HepG2 (cell line): ENCODE data around the gene PAQR7. TPM values are rescaled to one million over a fixed set of nuclear protein-coding genes. Genes with fewer than 3 reads are reported as not detected.

Experiments used
- ATAC-seq: fragments of 200-7000 bp; cut with Tn5 transposase; 3 replicates; pipeline ENCODE4 v1.9.1; 2020; ENCODE audit warnings: mild to moderate bottlenecking, moderate library complexity
- BruUV-seq: library from RNA; stranded (reverse); fragments of 400-500 nt; replicated peaks from 2 replicates; lab custom pipeline; 2021; lab: Mats Ljungman, UMichigan
- CTCF ChIA-PET: fragments of 300-600 bp; formaldehyde crosslinking; extraction: SDS; loops from one replicate; lab custom pipeline; 2021; ENCODE audit warnings: low total read pairs, inconsistent platforms, low intra/inter-chr PET ratio; lab: Yijun Ruan, JAX
- POLR2A ChIA-PET: fragments of 350-600 bp; sonication (Branson Sonifier 250); formaldehyde crosslinking; loops from one replicate; lab custom pipeline; 2020; ENCODE audit warnings: antibody characterized with exemption, inconsistent platforms; lab: Yijun Ruan, JAX
- DNase-seq: peaks from one replicate; pipeline ENCODE4 v3.0.0-alpha.2; 2015; ENCODE audit warnings: low spot score
- FAIRE-seq: peaks from 3 replicates; lab custom pipeline; 2011; peaks lifted over from hg19 to GRCh38; lab: Jason Lieb, UNC
- H2AFZ ChIP-seq: one replicate; pipeline ENCODE4 v1.6.1; 2011; ENCODE audit warnings: low read length, inconsistent platforms
- H3K27ac ChIP-seq: fragments of 300-600 bp; 3 replicates; pipeline ENCODE4 v1.8.0; 2011; ENCODE audit warnings: mixed run types, mild to moderate bottlenecking, mixed read lengths, low read length, inconsistent platforms; ENCODE audit not compliant: insufficient read depth; ENCODE audit errors: extremely low read length
- H3K27me3 ChIP-seq, 2 experiments: fragments of 200-600 bp in 1 of 2; 2 replicates in 1 of 2; 3 replicates in 1 of 2; pipeline versions ENCODE4 v1.6.0 to v1.8.0; 2011; ENCODE audit warnings: low read length in 2 of 2, mild to moderate bottlenecking in 2 of 2, moderate library complexity in 2 of 2, inconsistent platforms in 1 of 2; ENCODE audit not compliant: insufficient read depth in 2 of 2, control insufficient read depth in 1 of 2
- H3K36me3 ChIP-seq, 2 experiments: fragments of 200-600 bp in 1 of 2; replicated peaks in 1 of 2; 2 replicates in 1 of 2; 3 replicates in 1 of 2; pipeline versions ENCODE4 v1.5.1 to v1.8.0; 2011; ENCODE audit warnings: low read length in 2 of 2, inconsistent platforms in 1 of 2; ENCODE audit not compliant: insufficient read depth in 2 of 2, control insufficient read depth in 1 of 2
- H3K4me1 ChIP-seq: 2 replicates; pipeline ENCODE4 v1.5.1; 2012; ENCODE audit warnings: low read length, inconsistent platforms; ENCODE audit not compliant: insufficient read depth
- H3K4me2 ChIP-seq: 2 replicates; pipeline ENCODE4 v1.6.0; 2011; ENCODE audit warnings: low read depth, low read length, inconsistent platforms
- H3K4me3 ChIP-seq, 3 experiments: fragments of 200-600 bp in 1 of 3; sonication (generic), shearing (Covaris generic) in 1 of 3; replicated peaks in 1 of 3; 2 replicates each; pipeline ENCODE4 v1.5.1; 2011 to 2016; ENCODE audit warnings: low read length in 3 of 3, inconsistent platforms in 2 of 3, low read depth in 2 of 3, mild to moderate bottlenecking in 2 of 3, control low read depth in 1 of 3, mixed read lengths in 1 of 3; ENCODE audit not compliant: insufficient read depth in 1 of 3
- H3K79me2 ChIP-seq: one replicate; pipeline ENCODE4 v1.6.1; 2011; ENCODE audit warnings: low read length, inconsistent platforms; ENCODE audit not compliant: insufficient read depth
- H3K9ac ChIP-seq: 2 replicates; pipeline ENCODE4 v1.6.0; 2011; ENCODE audit warnings: mild to moderate bottlenecking, low read depth, low read length, inconsistent platforms; ENCODE audit not compliant: insufficient read depth
- H3K9me3 ChIP-seq: 2 replicates; pipeline ENCODE4 v1.5.1; 2012; ENCODE audit warnings: mild to moderate bottlenecking, low read length
- H4K20me1 ChIP-seq: 2 replicates; pipeline ENCODE4 v1.6.0; 2011; ENCODE audit warnings: inconsistent platforms, mild to moderate bottlenecking, low read length, moderate library complexity; ENCODE audit not compliant: insufficient read depth
- BRD4 ChIP-seq: sonication (generic); formaldehyde crosslinking; IDR thresholded peaks from 2 replicates; pipeline ENCODE4 v1.4.0; 2020; ENCODE audit warnings: missing genetic modification reagents
- GATAD1 ChIP-seq: IDR thresholded peaks from 2 replicates; pipeline ENCODE4 v1.6.1; 2016; ENCODE audit warnings: missing genetic modification reagents, missing compliant biosample characterization
- GFI1 ChIP-seq: sonication (generic); formaldehyde crosslinking; IDR thresholded peaks from 2 replicates; pipeline ENCODE4 v1.5.0; 2020; ENCODE audit warnings: missing genetic modification reagents, mild to moderate bottlenecking, borderline replicate concordance
- NR1H2 ChIP-seq: sonication (generic); formaldehyde crosslinking; IDR thresholded peaks from 2 replicates; pipeline ENCODE4 v1.8.1; 2022; ENCODE audit warnings: low read depth, missing genetic modification reagents, borderline replicate concordance
- NR2F1 ChIP-seq, 2 experiments: fragments of 450-650 bp in 1 of 2; formaldehyde crosslinking in 1 of 2; IDR thresholded peaks; 2 replicates each; pipeline versions ENCODE4 v1.5.0 to v1.6.1; 2016 to 2020; ENCODE audit warnings: mild to moderate bottlenecking in 1 of 2, missing compliant biosample characterization in 1 of 2, missing genetic modification reagents in 1 of 2, moderate library complexity in 1 of 2
- REPIN1 ChIP-seq: sonication (generic); formaldehyde crosslinking; IDR thresholded peaks from 2 replicates; pipeline ENCODE4 v1.8.0; 2022; ENCODE audit warnings: missing genetic modification reagents, low read depth, mild to moderate bottlenecking, borderline replicate concordance
- SMAD3 ChIP-seq: sonication (generic); formaldehyde crosslinking; IDR thresholded peaks from 2 replicates; pipeline ENCODE4 v1.4.0; 2020; ENCODE audit warnings: missing genetic modification reagents
- SOX5 ChIP-seq: IDR thresholded peaks from 2 replicates; pipeline ENCODE4 v1.6.1; 2016; ENCODE audit warnings: borderline replicate concordance
- TEF ChIP-seq: sonication (generic); formaldehyde crosslinking; IDR thresholded peaks from 2 replicates; pipeline ENCODE4 v1.5.0; 2020; ENCODE audit warnings: missing genetic modification reagents
- WIZ ChIP-seq: sonication (generic); formaldehyde crosslinking; IDR thresholded peaks from 2 replicates; pipeline ENCODE4 v1.5.1; 2020; ENCODE audit warnings: mild to moderate bottlenecking, missing genetic modification reagents
- ZNF263 ChIP-seq: sonication (generic); formaldehyde crosslinking; IDR thresholded peaks from 2 replicates; pipeline ENCODE4 v1.4.0; 2020; ENCODE audit warnings: missing genetic modification reagents
- ZNF33A ChIP-seq: sonication (generic); formaldehyde crosslinking; IDR thresholded peaks from 2 replicates; pipeline ENCODE4 v1.5.1; 2020; ENCODE audit warnings: missing genetic modification reagents, mild to moderate bottlenecking, moderate library complexity, borderline replicate concordance
- ZNF496 ChIP-seq: sonication (generic); formaldehyde crosslinking; IDR thresholded peaks from 2 replicates; pipeline ENCODE4 v1.8.1; 2023; ENCODE audit warnings: mild to moderate bottlenecking, moderate library complexity, missing genetic modification reagents; ENCODE audit not compliant: insufficient replicate concordance
- ZUFSP ChIP-seq: sonication (generic); formaldehyde crosslinking; IDR thresholded peaks from 2 replicates; pipeline ENCODE4 v1.9.0; 2021; ENCODE audit warnings: missing genetic modification reagents, mild to moderate bottlenecking, borderline replicate concordance
- WGBS: methylation state at CpG from one replicate; pipeline ENCODE4 v1.1.6; 2017; ENCODE audit warnings: low lambda C conversion rate; 5-methylcytosine and 5-hydroxymethylcytosine counted together
- in situ Hi-C: cut with HindIII; loops from 2 replicates; pipeline ENCODE4 v1.10.0; 2017; ENCODE audit warnings: low pct_unique_long_range_greater_than_20kb; ENCODE audit not compliant: extremely low pct_ligation_motif_present
- intact Hi-C: fragments of 100-400 bp; cut with micrococcal nuclease; formaldehyde crosslinking; loops from one replicate; pipeline ENCODE4 v1.10.0; 2022; ENCODE audit not compliant: unreplicated experiment
- polyA plus RNA-seq, 8 experiments: library from polyadenylated mRNA; depleted of rRNA in 3 of 8; stranded (reverse) in 7 of 8; unstranded in 1 of 8; fragments of >200 nt; fragmentation: Illumina TruSeq in 4 of 8; extraction: Trizol in 4 of 8; gene quantifications; 2 replicates each; pipeline versions ENCODE4 v1.2.1 to v1.2.3, GENCODE V29; 2011 to 2016; ENCODE audit warnings: low read depth in 4 of 8, missing spikeins in 1 of 8, mixed read lengths in 1 of 8; ENCODE audit not compliant: insufficient read depth in 1 of 8
- total RNA-seq, 5 experiments: library from RNA; depleted of rRNA; stranded (reverse); fragments of >200 nt; fragmentation: Illumina TruSeq; extraction: Trizol; gene quantifications; 2 replicates each; pipeline ENCODE4 v1.2.3, GENCODE V29; 2016; ENCODE audit warnings: low read depth in 1 of 5

Gene PAQR7
- total and polyA plus RNA-seq, 2 of the 13 experiments (the other 11 are each of a cell fraction or from before 2014, with no cell fraction given) = 13.2 to 16.6 TPM

GRCh38 chr1:25814549-25815087 is 60.9 kb downstream of the PAQR7 start:
- Histone ChIP-seq H3K27me3 (no peaks in the 10 kb centered on the region; a peak in 1 of 5 replicates), H3K4me3 (no peak overlapping the region), H3K79me2 (peaks cover 2% of the 10 kb centered on the region), H3K4me2 (no peak overlapping the region), H2AFZ (no peak overlapping the region), H3K9ac (no peak overlapping the region), H3K36me3 (no peaks in the 10 kb centered on the region)
- POLR2A ChIA-PET = no interaction called here
- intact Hi-C loops = no loop called here
- no peak for DNase-seq
- 95% methylated on average over 7 of the region's 7 CpGs for WGBS
- no peak for FAIRE-seq
- no peak for TF ChIP-seq REPIN1 (CRISPR knock-in tag)
- TF ChIP-seq NR2F1 (CRISPR knock-in tag; IDR thresholded peaks at IDR 0.05) = no peak
- no peak for TF ChIP-seq ZNF263
- no peak for TF ChIP-seq SOX5 (CRISPR knock-in tag)
- no peak for TF ChIP-seq WIZ
- TF ChIP-seq GATAD1 (CRISPR knock-in tag) = no peak
- TF ChIP-seq, all 625 proteins: peak for 0
- Histone ChIP-seq H3K27ac (no peak overlapping the region), H4K20me1 (no peaks in the 10 kb centered on the region), H3K9me3 (no peaks in the 10 kb centered on the region), H3K4me1 (peaks cover 13% of the 10 kb centered on the region)
- CTCF ChIA-PET = no interaction called here
- ATAC-seq = no peak
- in situ Hi-C loops = loop anchor here (25.0 kb wide), 1 partner anchor 202 kb away; the partner anchor contains the start of gene MAN1C1
- BruUV-seq = no TSS peak

DNA sequence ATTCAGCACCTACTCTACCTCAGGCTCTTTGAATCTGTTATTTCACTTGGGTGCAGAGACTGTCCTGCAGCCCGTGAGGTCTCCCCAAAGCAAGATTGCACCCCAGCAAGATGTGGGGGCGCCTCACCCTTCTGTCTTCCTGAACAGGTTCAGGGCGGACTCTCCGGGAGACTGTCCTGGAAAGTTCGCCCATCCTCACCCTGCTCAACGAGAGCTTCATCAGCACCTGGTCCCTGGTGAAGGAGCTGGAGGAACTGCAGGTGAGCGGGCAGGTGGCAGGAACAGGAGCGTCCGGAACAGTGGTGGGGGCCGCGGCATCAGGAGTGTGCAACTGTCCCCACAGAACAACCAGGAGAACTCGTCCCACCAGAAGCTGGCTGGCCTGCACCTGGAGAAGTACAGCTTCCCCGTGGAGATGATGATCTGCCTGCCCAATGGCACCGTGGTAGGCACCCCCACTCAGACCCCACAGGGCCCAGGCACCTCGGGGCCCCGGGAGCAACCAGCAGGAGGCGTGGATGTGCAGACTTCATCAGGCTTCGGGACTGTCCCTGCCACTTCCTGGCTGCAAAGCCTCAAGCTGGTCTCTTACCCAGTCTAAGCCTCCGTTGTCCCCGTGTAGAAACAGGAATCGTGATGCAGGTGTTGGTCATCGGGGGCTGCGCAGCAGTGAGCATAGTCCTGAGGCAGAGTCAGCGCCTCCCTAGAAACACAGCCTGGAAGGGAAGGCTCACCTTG is 61.6 kb downstream of the PAQR7 start:
- no peak overlapping the region for H3K4me3 ChIP-seq
- intact Hi-C loops = no loop called here
- no peaks in the 10 kb centered on the region for H3K27me3 ChIP-seq
- no peaks in the 10 kb centered on the region for H4K20me1 ChIP-seq
- TF ChIP-seq ZNF33A (CRISPR knock-in tag) = no peak
- no peak for TF ChIP-seq TEF (CRISPR knock-in tag)
- no peak for TF ChIP-seq ZNF496 (CRISPR knock-in tag)
- TF ChIP-seq NR1H2 = no peak
- TF ChIP-seq ZUFSP = no peak
- no peak for TF ChIP-seq GFI1 (CRISPR knock-in tag)
- TF ChIP-seq BRD4 = no peak
- TF ChIP-seq SMAD3 = no peak
- FAIRE-seq (no peak), ATAC-seq (no peak), DNase-seq (no peak)
- no peaks in the 10 kb centered on the region for H3K79me2 ChIP-seq
- ChIA-PET POLR2A (no interaction called here), CTCF (no interaction called here)
- H2AFZ ChIP-seq = no peak overlapping the region
- 88% methylated on average over 12 of the region's 24 CpGs for WGBS
- peaks cover 13% of the 10 kb centered on the region for H3K4me1 ChIP-seq
- no peaks in the 10 kb centered on the region for H3K9me3 ChIP-seq
- BruUV-seq = no TSS peak
- H3K27ac ChIP-seq = no peak overlapping the region
- H3K36me3 ChIP-seq = no peaks in the 10 kb centered on the region
- no peak overlapping the region for H3K9ac ChIP-seq
- no peak overlapping the region for H3K4me2 ChIP-seq
- in situ Hi-C loops = loop anchor here (25.0 kb wide), 1 partner anchor 202 kb away; the partner anchor contains the start of gene MAN1C1
